Measurements from ENCODE around the gene VIPR2.

VIPR2 gene

GRCh38 chr7:159039716-159040115 lies 105.0 kb downstream of the VIPR2 start:
- no peak for DNase-seq

GRCh38 chr7:159038066-159038465 lies 106.6 kb downstream of the VIPR2 start:
- DNase-seq = no peak

GRCh38 chr7:159036916-159037605 lies 107.6 kb downstream of the VIPR2 start:
- peak; percentile 45 for DNase-seq

GRCh38 chr7:159035571-159036073 lies 109.0 kb downstream of the VIPR2 start:
- DNase-seq = no peak

- DNase-seq = no peak
These were observed 109.7 kb downstream of the VIPR2 start for GRCh38 chr7:159034988-159035387.

GRCh38 chr7:159034394-159034793 lies 110.3 kb downstream of the VIPR2 start:
- peak; percentile 6 for DNase-seq

- DNase-seq = peak; percentile 2
These were observed 110.7 kb downstream of the VIPR2 start for GRCh38 chr7:159033956-159034355.

GRCh38 chr7:159033473-159033825 lies 111.2 kb downstream of the VIPR2 start:
- DNase-seq = no peak

- DNase-seq = no peak
These were observed 111.8 kb downstream of the VIPR2 start for GRCh38 chr7:159032753-159033472.

GRCh38 chr7:159032322-159032721 lies 112.3 kb downstream of the VIPR2 start:
- no peak for DNase-seq

- no peak for DNase-seq
These were observed 112.9 kb downstream of the VIPR2 start for GRCh38 chr7:159031750-159032149.

GRCh38 chr7:159031135-159031701 lies 113.4 kb downstream of the VIPR2 start:
- DNase-seq = peak; percentile 57

GRCh38 chr7:159030490-159031134 lies 114.1 kb downstream of the VIPR2 start:
- peak; percentile 86 for DNase-seq

- peak; percentile 10 for DNase-seq
These were observed 115.9 kb downstream of the VIPR2 start for GRCh38 chr7:159028508-159029401.

GRCh38 chr7:159027789-159028507 lies 116.7 kb downstream of the VIPR2 start:
- peak; percentile 84 for DNase-seq

- DNase-seq = no peak
These were observed 117.4 kb downstream of the VIPR2 start for GRCh38 chr7:159027056-159027788.

GRCh38 chr7:159026271-159027055 lies 118.2 kb downstream of the VIPR2 start:
- peak; percentile 21 for DNase-seq

GRCh38 chr7:159025161-159025779 lies 119.4 kb downstream of the VIPR2 start:
- DNase-seq = no peak

Data from right kidney (tissue), 1 donor.